NB4 (cell line): ENCODE measurements around the gene PFKFB3.

Experiments
- DNase-seq: peaks from one replicate; pipeline ENCODE4 v3.0.0; 2010; ENCODE audit warnings: low read depth
- H3K4me3 ChIP-seq: one replicate; pipeline ENCODE4 v1.5.1; 2011; ENCODE audit warnings: mild to moderate bottlenecking, low read depth, low read length, moderate library complexity
- MYC ChIP-seq: IDR thresholded peaks from 2 replicates; pipeline ENCODE4 v1.6.1; 2011; ENCODE audit warnings: low read depth, low read length
- POLR2A ChIP-seq: IDR thresholded peaks from 2 replicates; pipeline ENCODE4 v1.6.1; 2011; ENCODE audit warnings: mild to moderate bottlenecking; ENCODE audit not compliant: insufficient read length; ENCODE audit errors: extremely low read depth
- TF ChIP-seq, protein P1 (sequence below): IDR thresholded peaks from one replicate; pipeline ENCODE4 v1.5.1; 2012; ENCODE audit warnings: low read depth, low read length
- TF ChIP-seq, protein P2 (sequence below): IDR thresholded peaks from 2 replicates; pipeline ENCODE4 v1.6.1; 2011; ENCODE audit warnings: low read depth, low read length

The PFKFB3 gene

DNA sequence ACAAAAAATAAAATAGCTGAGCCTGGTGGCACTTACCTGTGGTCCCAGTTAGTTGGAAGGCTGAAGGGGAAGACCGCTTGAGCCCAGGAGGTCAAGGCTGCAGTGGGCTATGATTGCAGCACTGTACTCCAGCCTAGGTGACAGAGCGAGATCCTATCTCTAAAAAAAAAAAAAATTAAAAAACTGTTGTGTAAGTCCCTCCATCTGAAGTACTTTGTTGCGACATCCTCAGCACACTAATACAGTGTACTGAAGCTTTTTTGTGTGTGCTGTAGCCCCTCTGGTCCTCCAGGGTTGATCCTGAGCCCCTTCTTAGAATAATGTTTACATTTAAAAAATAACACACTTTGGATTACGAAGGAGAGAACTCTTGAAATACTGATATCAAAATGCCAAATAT is 71.3 kb downstream of the PFKFB3 start:
- TF ChIP-seq MYC (no peak), POLR2A (no peak)
- TF ChIP-seq, protein P1, sequence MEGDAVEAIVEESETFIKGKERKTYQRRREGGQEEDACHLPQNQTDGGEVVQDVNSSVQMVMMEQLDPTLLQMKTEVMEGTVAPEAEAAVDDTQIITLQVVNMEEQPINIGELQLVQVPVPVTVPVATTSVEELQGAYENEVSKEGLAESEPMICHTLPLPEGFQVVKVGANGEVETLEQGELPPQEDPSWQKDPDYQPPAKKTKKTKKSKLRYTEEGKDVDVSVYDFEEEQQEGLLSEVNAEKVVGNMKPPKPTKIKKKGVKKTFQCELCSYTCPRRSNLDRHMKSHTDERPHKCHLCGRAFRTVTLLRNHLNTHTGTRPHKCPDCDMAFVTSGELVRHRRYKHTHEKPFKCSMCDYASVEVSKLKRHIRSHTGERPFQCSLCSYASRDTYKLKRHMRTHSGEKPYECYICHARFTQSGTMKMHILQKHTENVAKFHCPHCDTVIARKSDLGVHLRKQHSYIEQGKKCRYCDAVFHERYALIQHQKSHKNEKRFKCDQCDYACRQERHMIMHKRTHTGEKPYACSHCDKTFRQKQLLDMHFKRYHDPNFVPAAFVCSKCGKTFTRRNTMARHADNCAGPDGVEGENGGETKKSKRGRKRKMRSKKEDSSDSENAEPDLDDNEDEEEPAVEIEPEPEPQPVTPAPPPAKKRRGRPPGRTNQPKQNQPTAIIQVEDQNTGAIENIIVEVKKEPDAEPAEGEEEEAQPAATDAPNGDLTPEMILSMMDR = no peak
- TF ChIP-seq, protein P2, sequence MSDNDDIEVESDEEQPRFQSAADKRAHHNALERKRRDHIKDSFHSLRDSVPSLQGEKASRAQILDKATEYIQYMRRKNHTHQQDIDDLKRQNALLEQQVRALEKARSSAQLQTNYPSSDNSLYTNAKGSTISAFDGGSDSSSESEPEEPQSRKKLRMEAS = no peak
- no peak overlapping the region for H3K4me3 ChIP-seq
- DNase-seq = peak; percentile 73

DNA sequence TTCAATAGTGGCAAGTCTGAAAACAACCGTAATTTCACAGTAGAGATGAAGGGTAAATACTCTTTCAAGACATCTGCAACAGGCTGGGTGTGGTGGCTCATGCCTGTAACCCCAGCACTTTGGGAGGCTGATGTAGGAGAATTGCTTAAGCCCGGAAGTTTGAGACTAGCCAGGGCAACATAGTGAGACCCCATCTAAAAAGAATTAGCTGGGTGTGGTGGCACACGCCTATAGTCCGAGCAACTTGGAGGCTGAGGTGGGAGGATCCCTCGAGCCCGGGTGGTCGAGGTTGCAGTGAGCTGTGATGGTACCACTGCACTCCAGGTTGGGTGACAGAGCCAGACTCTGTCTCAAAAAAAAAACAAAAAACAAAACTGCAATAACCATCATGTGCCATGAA is 71.8 kb downstream of the PFKFB3 start:
- H3K4me3 ChIP-seq = no peak overlapping the region
- no peak for DNase-seq
- TF ChIP-seq, protein P2 = no peak
- TF ChIP-seq MYC = no peak
- TF ChIP-seq POLR2A = no peak
- TF ChIP-seq, protein P1 = no peak

DNA sequence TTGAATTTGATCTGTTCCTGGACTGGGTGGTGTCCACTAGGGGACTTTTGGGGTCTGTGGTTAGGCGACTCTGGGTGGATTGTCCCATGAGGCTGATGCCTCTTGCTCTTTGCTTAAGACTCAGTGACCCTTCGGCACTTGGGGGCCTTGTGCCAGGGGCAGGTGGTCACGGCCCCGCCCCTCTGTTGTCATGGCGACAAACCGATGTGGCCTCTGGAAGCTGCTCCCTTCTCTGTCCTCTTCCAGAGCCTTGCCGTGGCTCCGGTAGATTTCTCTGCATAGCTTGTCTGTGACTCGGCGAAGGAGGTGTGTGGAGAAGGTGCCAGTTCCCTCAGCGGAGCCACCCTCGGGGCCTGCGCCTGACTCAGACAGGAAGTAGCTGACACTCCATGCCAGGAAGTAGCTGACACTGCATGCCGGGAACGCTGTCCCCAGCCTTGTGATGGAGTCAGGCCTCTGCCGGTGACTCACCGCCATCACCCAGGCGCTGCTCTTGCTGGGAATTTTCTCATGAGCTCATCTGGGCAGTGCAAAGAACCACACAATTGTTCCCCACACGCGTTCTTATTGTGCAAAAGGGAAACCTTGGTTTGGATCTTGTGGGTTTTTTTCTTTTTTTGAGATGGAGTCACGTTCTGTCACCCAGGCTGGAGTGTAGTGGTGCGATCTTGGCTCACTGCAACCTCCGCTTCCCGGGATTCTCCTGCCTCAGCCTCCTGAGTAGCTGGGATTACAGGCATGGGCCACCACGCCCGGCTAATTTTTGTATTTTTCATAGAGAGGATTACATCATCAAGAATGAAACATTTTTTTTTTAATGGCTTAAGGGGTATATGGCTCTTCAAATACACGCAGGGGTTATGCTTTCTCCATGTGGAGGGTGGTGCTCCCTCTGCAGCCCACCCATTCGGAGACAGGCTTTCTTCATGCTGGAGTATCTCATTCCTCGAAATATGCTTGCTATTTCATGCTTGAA is 72.6 kb downstream of the PFKFB3 start:
- DNase-seq = peak; percentile 93
- peak overlapping the region; percentile 44 for H3K4me3 ChIP-seq
- peak; percentile 52; the same call in 1 of the 2 replicates for TF ChIP-seq MYC
- peak; percentile 17 for TF ChIP-seq POLR2A
- TF ChIP-seq, protein P1 = no peak
- TF ChIP-seq, protein P2 = peak; percentile 54; the same call in 1 of the 2 replicates

DNA sequence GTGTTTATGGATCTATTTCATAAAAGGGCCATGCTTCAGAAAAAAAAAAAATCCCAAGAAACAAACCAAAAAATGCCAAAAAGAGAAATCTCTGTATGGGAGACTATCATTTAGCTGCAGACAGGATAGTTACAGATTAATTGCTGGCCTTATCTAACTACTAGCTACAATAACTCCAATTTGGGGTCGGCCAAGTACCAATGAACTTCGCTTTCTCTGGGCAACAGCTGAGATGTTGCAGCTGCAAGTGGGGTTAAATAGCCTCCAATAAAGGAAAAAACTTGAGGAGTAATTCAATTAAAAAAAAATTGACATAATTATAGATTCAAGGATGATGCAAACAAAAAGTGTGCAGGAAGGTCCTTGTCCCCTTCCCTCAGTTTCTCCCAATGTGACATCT is 73.6 kb downstream of the PFKFB3 start:
- H3K4me3 ChIP-seq = no peak overlapping the region
- no peak for DNase-seq
- TF ChIP-seq POLR2A = no peak
- TF ChIP-seq, protein P2 = no peak
- TF ChIP-seq MYC = no peak
- TF ChIP-seq, protein P1 = no peak

DNA sequence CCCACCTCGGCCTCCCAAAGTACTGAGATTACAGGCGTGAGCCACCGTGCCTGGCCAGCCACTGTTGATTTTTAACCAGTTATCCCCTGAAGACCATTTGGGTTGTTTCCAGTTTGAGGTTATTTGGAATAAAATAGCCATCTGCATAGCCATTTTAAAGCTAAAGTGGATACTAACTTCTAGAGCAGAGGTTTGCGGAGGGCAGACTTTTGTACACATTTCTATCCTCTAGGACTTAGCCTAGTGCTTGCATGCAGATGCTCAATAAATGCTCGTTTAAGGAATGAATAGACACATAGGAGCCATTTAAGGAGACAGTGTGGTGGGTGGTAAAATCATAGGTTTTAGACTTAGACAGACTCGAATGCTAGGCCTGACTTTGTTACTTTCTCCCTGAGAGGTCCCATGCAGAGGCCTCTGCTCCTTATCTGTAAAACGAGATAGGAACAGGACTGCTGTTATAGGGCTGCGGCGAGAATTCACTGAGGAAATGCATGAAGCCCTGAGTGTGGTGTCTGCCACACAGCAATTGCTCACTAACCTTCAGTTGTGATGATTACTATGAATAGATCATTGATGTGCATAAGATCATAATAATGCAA is 75.9 kb downstream of the PFKFB3 start:
- H3K4me3 ChIP-seq = no peak overlapping the region
- TF ChIP-seq POLR2A (no peak), MYC (no peak)
- TF ChIP-seq, protein P1 = no peak
- TF ChIP-seq, protein P2 = no peak
- no peak for DNase-seq
